WTC11 (cell line): ENCODE results near the gene INPP4A. TPM values are rescaled to one million over a fixed set of nuclear protein-coding genes. Genes with fewer than 3 reads are reported as not detected.

Experiments used
- ATAC-seq: fragments of 200-7000 bp; cut with Tn5 transposase; 2 replicates; pipeline ENCODE4 v1.10.0; 2021; ENCODE audit warnings: mild to moderate bottlenecking, moderate library complexity
- CTCF ChIA-PET: fragments of 300-600 bp; sonication (Branson Sonifier 250); formaldehyde crosslinking; loops from one replicate; lab custom pipeline; 2021; ENCODE audit warnings: antibody characterized with exemption; lab: Charles Lee
- POLR2A ChIA-PET: fragments of 350-600 bp; sonication (Branson Sonifier 250); formaldehyde crosslinking; loops from one replicate; lab custom pipeline; 2021; ENCODE audit warnings: antibody characterized with exemption; lab: Charles Lee
- DNase-seq: peaks from one replicate; pipeline ENCODE4 v3.0.0; 2021; ENCODE audit warnings: low spot score
- H3K27ac Mint-ChIP-seq: 2 replicates; pipeline ENCODE4 v1.8.0; 2021; ENCODE audit warnings: mixed read lengths
- H3K27me3 Mint-ChIP-seq: 2 replicates; pipeline ENCODE4 v1.8.0; 2021; ENCODE audit warnings: low read depth, mild to moderate bottlenecking, moderate library complexity, mixed read lengths
- H3K36me3 Mint-ChIP-seq: 2 replicates; pipeline ENCODE4 v1.8.0; 2021; ENCODE audit warnings: mixed read lengths
- H3K4me1 Mint-ChIP-seq: 2 replicates; pipeline ENCODE4 v1.8.0; 2022; ENCODE audit warnings: mixed read lengths
- H3K4me3 Mint-ChIP-seq: 2 replicates; pipeline ENCODE4 v1.8.0; 2021; ENCODE audit warnings: mild to moderate bottlenecking, moderate library complexity, mixed read lengths
- H3K9me3 Mint-ChIP-seq: 2 replicates; pipeline ENCODE4 v1.8.0; 2021; ENCODE audit warnings: mixed read lengths
- ATF1 ChIP-seq: sonication (generic); formaldehyde crosslinking; IDR thresholded peaks from 2 replicates; pipeline ENCODE4 v1.8.1; 2023; ENCODE audit warnings: mild to moderate bottlenecking, moderate library complexity, missing genetic modification reagents
- GABPB1 ChIP-seq: sonication (generic); formaldehyde crosslinking; IDR thresholded peaks from 2 replicates; pipeline ENCODE4 v1.8.1; 2023; ENCODE audit warnings: mild to moderate bottlenecking, missing genetic modification reagents
- IRF2 ChIP-seq: sonication (generic); formaldehyde crosslinking; IDR thresholded peaks from 2 replicates; pipeline ENCODE4 v1.8.0; 2022; ENCODE audit warnings: low read depth, missing genetic modification reagents, borderline replicate concordance
- NR2C2 ChIP-seq: sonication (generic); formaldehyde crosslinking; IDR thresholded peaks from 2 replicates; pipeline ENCODE4 v1.8.0; 2022; ENCODE audit warnings: mild to moderate bottlenecking, missing genetic modification reagents
- PRRX2 ChIP-seq: fragments of 250-450 bp; sonication (Bioruptor Pico); IDR thresholded peaks from 2 replicates; pipeline ENCODE4 v1.8.0; 2021; ENCODE audit warnings: mild to moderate bottlenecking
- RORB ChIP-seq: fragments of 250-450 bp; sonication (Bioruptor Pico); IDR thresholded peaks from 2 replicates; pipeline ENCODE4 v1.9.0; 2021; ENCODE audit warnings: mild to moderate bottlenecking
- SOX15 ChIP-seq: fragments of 250-450 bp; sonication (Bioruptor Pico); IDR thresholded peaks from 2 replicates; pipeline ENCODE4 v1.9.0; 2021; ENCODE audit warnings: mild to moderate bottlenecking
- ZBTB21 ChIP-seq: sonication (generic); formaldehyde crosslinking; IDR thresholded peaks from 2 replicates; pipeline ENCODE4 v1.8.1; 2023; ENCODE audit warnings: mild to moderate bottlenecking, missing genetic modification reagents, borderline replicate concordance
- ZNF138 ChIP-seq: sonication (generic); formaldehyde crosslinking; conservative IDR thresholded peaks from 2 replicates; pipeline ENCODE4 v1.8.1; 2022; ENCODE audit warnings: mild to moderate bottlenecking, moderate library complexity, missing genetic modification reagents
- total RNA-seq: library from RNA; stranded (reverse); gene quantifications from 3 replicates; pipeline ENCODE4 v1.2.3, GENCODE V29; 2021
- TF ChIP-seq, protein P1 (sequence below): fragments of 250-450 bp; sonication (Bioruptor Pico); IDR thresholded peaks from 2 replicates; pipeline ENCODE4 v1.9.0; 2021; ENCODE audit warnings: mild to moderate bottlenecking
- TF ChIP-seq, protein P2 (sequence below): sonication (generic); formaldehyde crosslinking; IDR thresholded peaks from 2 replicates; pipeline ENCODE4 v1.8.0; 2022; ENCODE audit warnings: mild to moderate bottlenecking, missing genetic modification reagents
- TF ChIP-seq, protein P3 (sequence below): fragments of 250-450 bp; sonication (Bioruptor Pico); IDR thresholded peaks from 2 replicates; pipeline ENCODE4 v1.9.0; 2021; ENCODE audit warnings: mild to moderate bottlenecking, borderline replicate concordance
- TF ChIP-seq, protein P4 (sequence below): fragments of 250-450 bp; sonication (Bioruptor Pico); IDR thresholded peaks from 2 replicates; pipeline ENCODE4 v1.9.0; 2021; ENCODE audit warnings: mild to moderate bottlenecking
- TF ChIP-seq, protein P5 (sequence below): sonication (generic); formaldehyde crosslinking; IDR thresholded peaks from 2 replicates; pipeline ENCODE4 v1.8.0; 2023; ENCODE audit warnings: missing genetic modification reagents, mild to moderate bottlenecking, borderline replicate concordance
- TF ChIP-seq, protein P6 (sequence below): sonication (generic); formaldehyde crosslinking; IDR thresholded peaks from 2 replicates; pipeline ENCODE4 v1.8.1; 2023; ENCODE audit warnings: mild to moderate bottlenecking, missing genetic modification reagents
- TF ChIP-seq, protein P7 (sequence below): sonication (generic); formaldehyde crosslinking; IDR thresholded peaks from 2 replicates; pipeline ENCODE4 v1.8.0; 2022; ENCODE audit warnings: mild to moderate bottlenecking, missing genetic modification reagents
- TF ChIP-seq, protein P8 (sequence below): sonication (generic); formaldehyde crosslinking; IDR thresholded peaks from 2 replicates; pipeline ENCODE4 v1.8.0; 2022; ENCODE audit warnings: mild to moderate bottlenecking, missing genetic modification reagents

The INPP4A gene
- total RNA-seq, 1 experiment from 2014 or later: 38.3 TPM

DNA sequence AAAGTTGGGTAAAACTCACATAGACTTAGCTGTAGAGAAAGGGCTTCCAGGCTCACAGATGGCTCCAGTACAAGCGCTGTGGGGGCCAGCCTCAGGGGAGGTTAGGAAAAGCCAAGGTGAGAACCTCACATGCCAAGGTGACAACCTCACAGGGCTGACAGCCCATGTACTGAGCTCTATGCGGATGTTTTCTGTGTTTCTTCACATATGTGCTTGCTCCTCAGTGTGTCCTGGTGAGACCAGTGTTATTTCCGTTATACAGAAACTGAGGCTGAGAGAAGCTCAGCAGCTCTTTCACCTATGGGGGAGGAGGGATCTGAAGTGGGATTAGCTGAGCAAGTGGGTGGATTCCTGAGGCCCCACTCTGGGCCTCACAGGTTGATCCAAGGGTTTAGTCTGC, 67.3 kb downstream of the INPP4A start:
- H3K27ac Mint-ChIP-seq: no peak overlapping the region
- no peak for TF ChIP-seq ATF1
- TF ChIP-seq ZNF138 (CRISPR knock-in tag): no peak
- no peak for TF ChIP-seq GABPB1
- TF ChIP-seq, protein P1, sequence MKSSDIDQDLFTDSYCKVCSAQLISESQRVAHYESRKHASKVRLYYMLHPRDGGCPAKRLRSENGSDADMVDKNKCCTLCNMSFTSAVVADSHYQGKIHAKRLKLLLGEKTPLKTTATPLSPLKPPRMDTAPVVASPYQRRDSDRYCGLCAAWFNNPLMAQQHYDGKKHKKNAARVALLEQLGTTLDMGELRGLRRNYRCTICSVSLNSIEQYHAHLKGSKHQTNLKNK (CRISPR knock-in tag): no peak
- TF ChIP-seq ZBTB21 (CRISPR knock-in tag): no peak
- no peak for TF ChIP-seq SOX15 (CRISPR knock-in tag)
- TF ChIP-seq, protein P2, sequence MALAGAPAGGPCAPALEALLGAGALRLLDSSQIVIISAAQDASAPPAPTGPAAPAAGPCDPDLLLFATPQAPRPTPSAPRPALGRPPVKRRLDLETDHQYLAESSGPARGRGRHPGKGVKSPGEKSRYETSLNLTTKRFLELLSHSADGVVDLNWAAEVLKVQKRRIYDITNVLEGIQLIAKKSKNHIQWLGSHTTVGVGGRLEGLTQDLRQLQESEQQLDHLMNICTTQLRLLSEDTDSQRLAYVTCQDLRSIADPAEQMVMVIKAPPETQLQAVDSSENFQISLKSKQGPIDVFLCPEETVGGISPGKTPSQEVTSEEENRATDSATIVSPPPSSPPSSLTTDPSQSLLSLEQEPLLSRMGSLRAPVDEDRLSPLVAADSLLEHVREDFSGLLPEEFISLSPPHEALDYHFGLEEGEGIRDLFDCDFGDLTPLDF (CRISPR knock-in tag): no peak
- no peak for TF ChIP-seq PRRX2
- TF ChIP-seq NR2C2: no peak
- TF ChIP-seq, protein P3, sequence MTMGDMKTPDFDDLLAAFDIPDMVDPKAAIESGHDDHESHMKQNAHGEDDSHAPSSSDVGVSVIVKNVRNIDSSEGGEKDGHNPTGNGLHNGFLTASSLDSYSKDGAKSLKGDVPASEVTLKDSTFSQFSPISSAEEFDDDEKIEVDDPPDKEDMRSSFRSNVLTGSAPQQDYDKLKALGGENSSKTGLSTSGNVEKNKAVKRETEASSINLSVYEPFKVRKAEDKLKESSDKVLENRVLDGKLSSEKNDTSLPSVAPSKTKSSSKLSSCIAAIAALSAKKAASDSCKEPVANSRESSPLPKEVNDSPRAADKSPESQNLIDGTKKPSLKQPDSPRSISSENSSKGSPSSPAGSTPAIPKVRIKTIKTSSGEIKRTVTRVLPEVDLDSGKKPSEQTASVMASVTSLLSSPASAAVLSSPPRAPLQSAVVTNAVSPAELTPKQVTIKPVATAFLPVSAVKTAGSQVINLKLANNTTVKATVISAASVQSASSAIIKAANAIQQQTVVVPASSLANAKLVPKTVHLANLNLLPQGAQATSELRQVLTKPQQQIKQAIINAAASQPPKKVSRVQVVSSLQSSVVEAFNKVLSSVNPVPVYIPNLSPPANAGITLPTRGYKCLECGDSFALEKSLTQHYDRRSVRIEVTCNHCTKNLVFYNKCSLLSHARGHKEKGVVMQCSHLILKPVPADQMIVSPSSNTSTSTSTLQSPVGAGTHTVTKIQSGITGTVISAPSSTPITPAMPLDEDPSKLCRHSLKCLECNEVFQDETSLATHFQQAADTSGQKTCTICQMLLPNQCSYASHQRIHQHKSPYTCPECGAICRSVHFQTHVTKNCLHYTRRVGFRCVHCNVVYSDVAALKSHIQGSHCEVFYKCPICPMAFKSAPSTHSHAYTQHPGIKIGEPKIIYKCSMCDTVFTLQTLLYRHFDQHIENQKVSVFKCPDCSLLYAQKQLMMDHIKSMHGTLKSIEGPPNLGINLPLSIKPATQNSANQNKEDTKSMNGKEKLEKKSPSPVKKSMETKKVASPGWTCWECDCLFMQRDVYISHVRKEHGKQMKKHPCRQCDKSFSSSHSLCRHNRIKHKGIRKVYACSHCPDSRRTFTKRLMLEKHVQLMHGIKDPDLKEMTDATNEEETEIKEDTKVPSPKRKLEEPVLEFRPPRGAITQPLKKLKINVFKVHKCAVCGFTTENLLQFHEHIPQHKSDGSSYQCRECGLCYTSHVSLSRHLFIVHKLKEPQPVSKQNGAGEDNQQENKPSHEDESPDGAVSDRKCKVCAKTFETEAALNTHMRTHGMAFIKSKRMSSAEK: no peak
- TF ChIP-seq, protein P4, sequence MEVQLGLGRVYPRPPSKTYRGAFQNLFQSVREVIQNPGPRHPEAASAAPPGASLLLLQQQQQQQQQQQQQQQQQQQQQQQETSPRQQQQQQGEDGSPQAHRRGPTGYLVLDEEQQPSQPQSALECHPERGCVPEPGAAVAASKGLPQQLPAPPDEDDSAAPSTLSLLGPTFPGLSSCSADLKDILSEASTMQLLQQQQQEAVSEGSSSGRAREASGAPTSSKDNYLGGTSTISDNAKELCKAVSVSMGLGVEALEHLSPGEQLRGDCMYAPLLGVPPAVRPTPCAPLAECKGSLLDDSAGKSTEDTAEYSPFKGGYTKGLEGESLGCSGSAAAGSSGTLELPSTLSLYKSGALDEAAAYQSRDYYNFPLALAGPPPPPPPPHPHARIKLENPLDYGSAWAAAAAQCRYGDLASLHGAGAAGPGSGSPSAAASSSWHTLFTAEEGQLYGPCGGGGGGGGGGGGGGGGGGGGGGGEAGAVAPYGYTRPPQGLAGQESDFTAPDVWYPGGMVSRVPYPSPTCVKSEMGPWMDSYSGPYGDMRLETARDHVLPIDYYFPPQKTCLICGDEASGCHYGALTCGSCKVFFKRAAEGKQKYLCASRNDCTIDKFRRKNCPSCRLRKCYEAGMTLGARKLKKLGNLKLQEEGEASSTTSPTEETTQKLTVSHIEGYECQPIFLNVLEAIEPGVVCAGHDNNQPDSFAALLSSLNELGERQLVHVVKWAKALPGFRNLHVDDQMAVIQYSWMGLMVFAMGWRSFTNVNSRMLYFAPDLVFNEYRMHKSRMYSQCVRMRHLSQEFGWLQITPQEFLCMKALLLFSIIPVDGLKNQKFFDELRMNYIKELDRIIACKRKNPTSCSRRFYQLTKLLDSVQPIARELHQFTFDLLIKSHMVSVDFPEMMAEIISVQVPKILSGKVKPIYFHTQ (CRISPR knock-in tag): no peak
- no peak for TF ChIP-seq RORB (CRISPR knock-in tag)
- TF ChIP-seq, protein P5, sequence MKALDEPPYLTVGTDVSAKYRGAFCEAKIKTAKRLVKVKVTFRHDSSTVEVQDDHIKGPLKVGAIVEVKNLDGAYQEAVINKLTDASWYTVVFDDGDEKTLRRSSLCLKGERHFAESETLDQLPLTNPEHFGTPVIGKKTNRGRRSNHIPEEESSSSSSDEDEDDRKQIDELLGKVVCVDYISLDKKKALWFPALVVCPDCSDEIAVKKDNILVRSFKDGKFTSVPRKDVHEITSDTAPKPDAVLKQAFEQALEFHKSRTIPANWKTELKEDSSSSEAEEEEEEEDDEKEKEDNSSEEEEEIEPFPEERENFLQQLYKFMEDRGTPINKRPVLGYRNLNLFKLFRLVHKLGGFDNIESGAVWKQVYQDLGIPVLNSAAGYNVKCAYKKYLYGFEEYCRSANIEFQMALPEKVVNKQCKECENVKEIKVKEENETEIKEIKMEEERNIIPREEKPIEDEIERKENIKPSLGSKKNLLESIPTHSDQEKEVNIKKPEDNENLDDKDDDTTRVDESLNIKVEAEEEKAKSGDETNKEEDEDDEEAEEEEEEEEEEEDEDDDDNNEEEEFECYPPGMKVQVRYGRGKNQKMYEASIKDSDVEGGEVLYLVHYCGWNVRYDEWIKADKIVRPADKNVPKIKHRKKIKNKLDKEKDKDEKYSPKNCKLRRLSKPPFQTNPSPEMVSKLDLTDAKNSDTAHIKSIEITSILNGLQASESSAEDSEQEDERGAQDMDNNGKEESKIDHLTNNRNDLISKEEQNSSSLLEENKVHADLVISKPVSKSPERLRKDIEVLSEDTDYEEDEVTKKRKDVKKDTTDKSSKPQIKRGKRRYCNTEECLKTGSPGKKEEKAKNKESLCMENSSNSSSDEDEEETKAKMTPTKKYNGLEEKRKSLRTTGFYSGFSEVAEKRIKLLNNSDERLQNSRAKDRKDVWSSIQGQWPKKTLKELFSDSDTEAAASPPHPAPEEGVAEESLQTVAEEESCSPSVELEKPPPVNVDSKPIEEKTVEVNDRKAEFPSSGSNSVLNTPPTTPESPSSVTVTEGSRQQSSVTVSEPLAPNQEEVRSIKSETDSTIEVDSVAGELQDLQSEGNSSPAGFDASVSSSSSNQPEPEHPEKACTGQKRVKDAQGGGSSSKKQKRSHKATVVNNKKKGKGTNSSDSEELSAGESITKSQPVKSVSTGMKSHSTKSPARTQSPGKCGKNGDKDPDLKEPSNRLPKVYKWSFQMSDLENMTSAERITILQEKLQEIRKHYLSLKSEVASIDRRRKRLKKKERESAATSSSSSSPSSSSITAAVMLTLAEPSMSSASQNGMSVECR (CRISPR knock-in tag): no peak
- TF ChIP-seq, protein P6, sequence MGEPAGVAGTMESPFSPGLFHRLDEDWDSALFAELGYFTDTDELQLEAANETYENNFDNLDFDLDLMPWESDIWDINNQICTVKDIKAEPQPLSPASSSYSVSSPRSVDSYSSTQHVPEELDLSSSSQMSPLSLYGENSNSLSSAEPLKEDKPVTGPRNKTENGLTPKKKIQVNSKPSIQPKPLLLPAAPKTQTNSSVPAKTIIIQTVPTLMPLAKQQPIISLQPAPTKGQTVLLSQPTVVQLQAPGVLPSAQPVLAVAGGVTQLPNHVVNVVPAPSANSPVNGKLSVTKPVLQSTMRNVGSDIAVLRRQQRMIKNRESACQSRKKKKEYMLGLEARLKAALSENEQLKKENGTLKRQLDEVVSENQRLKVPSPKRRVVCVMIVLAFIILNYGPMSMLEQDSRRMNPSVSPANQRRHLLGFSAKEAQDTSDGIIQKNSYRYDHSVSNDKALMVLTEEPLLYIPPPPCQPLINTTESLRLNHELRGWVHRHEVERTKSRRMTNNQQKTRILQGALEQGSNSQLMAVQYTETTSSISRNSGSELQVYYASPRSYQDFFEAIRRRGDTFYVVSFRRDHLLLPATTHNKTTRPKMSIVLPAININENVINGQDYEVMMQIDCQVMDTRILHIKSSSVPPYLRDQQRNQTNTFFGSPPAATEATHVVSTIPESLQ (CRISPR knock-in tag): no peak
- TF ChIP-seq, protein P7, sequence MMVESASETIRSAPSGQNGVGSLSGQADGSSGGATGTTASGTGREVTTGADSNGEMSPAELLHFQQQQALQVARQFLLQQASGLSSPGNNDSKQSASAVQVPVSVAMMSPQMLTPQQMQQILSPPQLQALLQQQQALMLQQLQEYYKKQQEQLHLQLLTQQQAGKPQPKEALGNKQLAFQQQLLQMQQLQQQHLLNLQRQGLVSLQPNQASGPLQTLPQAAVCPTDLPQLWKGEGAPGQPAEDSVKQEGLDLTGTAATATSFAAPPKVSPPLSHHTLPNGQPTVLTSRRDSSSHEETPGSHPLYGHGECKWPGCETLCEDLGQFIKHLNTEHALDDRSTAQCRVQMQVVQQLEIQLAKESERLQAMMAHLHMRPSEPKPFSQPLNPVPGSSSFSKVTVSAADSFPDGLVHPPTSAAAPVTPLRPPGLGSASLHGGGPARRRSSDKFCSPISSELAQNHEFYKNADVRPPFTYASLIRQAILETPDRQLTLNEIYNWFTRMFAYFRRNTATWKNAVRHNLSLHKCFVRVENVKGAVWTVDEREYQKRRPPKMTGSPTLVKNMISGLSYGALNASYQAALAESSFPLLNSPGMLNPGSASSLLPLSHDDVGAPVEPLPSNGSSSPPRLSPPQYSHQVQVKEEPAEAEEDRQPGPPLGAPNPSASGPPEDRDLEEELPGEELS (CRISPR knock-in tag): no peak
- TF ChIP-seq, protein P8, sequence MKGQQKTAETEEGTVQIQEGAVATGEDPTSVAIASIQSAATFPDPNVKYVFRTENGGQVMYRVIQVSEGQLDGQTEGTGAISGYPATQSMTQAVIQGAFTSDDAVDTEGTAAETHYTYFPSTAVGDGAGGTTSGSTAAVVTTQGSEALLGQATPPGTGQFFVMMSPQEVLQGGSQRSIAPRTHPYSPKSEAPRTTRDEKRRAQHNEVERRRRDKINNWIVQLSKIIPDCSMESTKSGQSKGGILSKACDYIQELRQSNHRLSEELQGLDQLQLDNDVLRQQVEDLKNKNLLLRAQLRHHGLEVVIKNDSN (CRISPR knock-in tag): no peak
- no peak for TF ChIP-seq IRF2

More for the DNA sequence above, 67.3 kb downstream of the INPP4A start:
- H3K4me1 Mint-ChIP-seq: peaks cover 18% of the 10 kb centered on the region
- H3K9me3 Mint-ChIP-seq: no peaks in the 10 kb centered on the region
- H3K36me3 Mint-ChIP-seq: no peaks in the 10 kb centered on the region
- ChIA-PET POLR2A (no interaction called here), CTCF (no interaction called here)
- ATAC-seq (no peak), DNase-seq (no peak)
- H3K4me3 Mint-ChIP-seq: no peak overlapping the region
- H3K27me3 Mint-ChIP-seq: no peaks in the 10 kb centered on the region
